ENCODE measurements around the gene KCNH1.

The KCNH1 gene

GRCh38 chr1:210855440-210855839, 278.5 kb downstream of the KCNH1 start:
- H3K36me3 ChIP-seq (ENCODE audit: control insufficient read depth in 1 of 2, insufficient read depth in 2 of 2, low read length in 2 of 2): no peaks in the 10 kb centered on the region
- no peaks in the 10 kb centered on the region for H3K4me1 ChIP-seq (ENCODE audit: control insufficient read depth in 1 of 2, insufficient read depth in 2 of 2, low read length in 2 of 2)
- no peak overlapping the region for H3K4me3 ChIP-seq (ENCODE audit: low read depth in 1 of 2, low read length in 2 of 2)
- no peaks in the 10 kb centered on the region for H3K9me3 ChIP-seq (ENCODE audit: control insufficient read depth in 1 of 2, low read length in 2 of 2)
- no peaks in the 10 kb centered on the region for H3K27me3 ChIP-seq (ENCODE audit: low read depth, low read length)
- H3K27ac ChIP-seq (ENCODE audit: low read length): no peak overlapping the region

- no peaks in the 10 kb centered on the region for H3K27me3 ChIP-seq (ENCODE audit: low read depth, low read length)
- no peaks in the 10 kb centered on the region for H3K36me3 ChIP-seq (ENCODE audit: control insufficient read depth in 1 of 2, insufficient read depth in 2 of 2, low read length in 2 of 2)
- H3K9me3 ChIP-seq (ENCODE audit: control insufficient read depth in 1 of 2, low read length in 2 of 2): no peaks in the 10 kb centered on the region
- no peaks in the 10 kb centered on the region for H3K4me1 ChIP-seq (ENCODE audit: control insufficient read depth in 1 of 2, insufficient read depth in 2 of 2, low read length in 2 of 2)
- no peak overlapping the region for H3K27ac ChIP-seq (ENCODE audit: low read length)
- no peak overlapping the region for H3K4me3 ChIP-seq (ENCODE audit: low read depth in 1 of 2, low read length in 2 of 2)
Measured at GRCh38 chr1:210853276-210853675, 280.7 kb downstream of the KCNH1 start.

- H3K27ac ChIP-seq (ENCODE audit: low read length): no peak overlapping the region
- H3K9me3 ChIP-seq (ENCODE audit: control insufficient read depth in 1 of 2, low read length in 2 of 2): no peaks in the 10 kb centered on the region
- no peaks in the 10 kb centered on the region for H3K27me3 ChIP-seq (ENCODE audit: low read depth, low read length)
- no peaks in the 10 kb centered on the region for H3K4me1 ChIP-seq (ENCODE audit: control insufficient read depth in 1 of 2, insufficient read depth in 2 of 2, low read length in 2 of 2)
- H3K4me3 ChIP-seq (ENCODE audit: low read depth in 1 of 2, low read length in 2 of 2): no peak overlapping the region
- H3K36me3 ChIP-seq (ENCODE audit: control insufficient read depth in 1 of 2, insufficient read depth in 2 of 2, low read length in 2 of 2): no peaks in the 10 kb centered on the region
Measured at GRCh38 chr1:210850556-210850955, 283.4 kb downstream of the KCNH1 start.

- Histone ChIP-seq H3K9me3 (ENCODE audit: control insufficient read depth in 1 of 2, low read length in 2 of 2) (no peaks in the 10 kb centered on the region), H3K36me3 (ENCODE audit: control insufficient read depth in 1 of 2, insufficient read depth in 2 of 2, low read length in 2 of 2) (no peaks in the 10 kb centered on the region), H3K4me1 (ENCODE audit: control insufficient read depth in 1 of 2, insufficient read depth in 2 of 2, low read length in 2 of 2) (no peaks in the 10 kb centered on the region), H3K27me3 (ENCODE audit: low read depth, low read length) (no peaks in the 10 kb centered on the region), H3K4me3 (ENCODE audit: low read depth in 1 of 2, low read length in 2 of 2) (no peak overlapping the region), H3K27ac (ENCODE audit: low read length) (no peak overlapping the region)
Measured at GRCh38 chr1:210848474-210848873, 285.5 kb downstream of the KCNH1 start.

- Histone ChIP-seq H3K4me1 (ENCODE audit: control insufficient read depth in 1 of 2, insufficient read depth in 2 of 2, low read length in 2 of 2) (no peaks in the 10 kb centered on the region), H3K9me3 (ENCODE audit: control insufficient read depth in 1 of 2, low read length in 2 of 2) (no peaks in the 10 kb centered on the region), H3K4me3 (ENCODE audit: low read depth in 1 of 2, low read length in 2 of 2) (no peak overlapping the region), H3K36me3 (ENCODE audit: control insufficient read depth in 1 of 2, insufficient read depth in 2 of 2, low read length in 2 of 2) (no peaks in the 10 kb centered on the region), H3K27me3 (ENCODE audit: low read depth, low read length) (no peaks in the 10 kb centered on the region), H3K27ac (ENCODE audit: low read length) (no peak overlapping the region)
Measured at GRCh38 chr1:210841926-210842625, 291.9 kb downstream of the KCNH1 start.

GRCh38 chr1:210830034-210831028, 303.6 kb downstream of the KCNH1 start:
- no peaks in the 10 kb centered on the region for H3K9me3 ChIP-seq (ENCODE audit: control insufficient read depth in 1 of 2, low read length in 2 of 2)
- no peaks in the 10 kb centered on the region for H3K4me1 ChIP-seq (ENCODE audit: control insufficient read depth in 1 of 2, insufficient read depth in 2 of 2, low read length in 2 of 2)
- H3K4me3 ChIP-seq (ENCODE audit: low read depth in 1 of 2, low read length in 2 of 2): no peak overlapping the region
- H3K36me3 ChIP-seq (ENCODE audit: control insufficient read depth in 1 of 2, insufficient read depth in 2 of 2, low read length in 2 of 2): no peaks in the 10 kb centered on the region
- no peaks in the 10 kb centered on the region for H3K27me3 ChIP-seq (ENCODE audit: low read depth, low read length)
- no peak overlapping the region for H3K27ac ChIP-seq (ENCODE audit: low read length)

- H3K4me1 ChIP-seq (ENCODE audit: control insufficient read depth in 1 of 2, insufficient read depth in 2 of 2, low read length in 2 of 2): no peaks in the 10 kb centered on the region
- H3K27ac ChIP-seq (ENCODE audit: low read length): no peak overlapping the region
- H3K27me3 ChIP-seq (ENCODE audit: low read depth, low read length): no peaks in the 10 kb centered on the region
- H3K9me3 ChIP-seq (ENCODE audit: control insufficient read depth in 1 of 2, low read length in 2 of 2): no peaks in the 10 kb centered on the region
- no peaks in the 10 kb centered on the region for H3K36me3 ChIP-seq (ENCODE audit: control insufficient read depth in 1 of 2, insufficient read depth in 2 of 2, low read length in 2 of 2)
- no peak overlapping the region for H3K4me3 ChIP-seq (ENCODE audit: low read depth in 1 of 2, low read length in 2 of 2)
Measured at GRCh38 chr1:210828996-210829596, 304.9 kb downstream of the KCNH1 start.

GRCh38 chr1:210827481-210827880, 306.5 kb downstream of the KCNH1 start:
- Histone ChIP-seq H3K4me1 (ENCODE audit: control insufficient read depth in 1 of 2, insufficient read depth in 2 of 2, low read length in 2 of 2) (no peaks in the 10 kb centered on the region), H3K36me3 (ENCODE audit: control insufficient read depth in 1 of 2, insufficient read depth in 2 of 2, low read length in 2 of 2) (no peaks in the 10 kb centered on the region), H3K27ac (ENCODE audit: low read length) (no peak overlapping the region), H3K9me3 (ENCODE audit: control insufficient read depth in 1 of 2, low read length in 2 of 2) (no peaks in the 10 kb centered on the region), H3K4me3 (ENCODE audit: low read depth in 1 of 2, low read length in 2 of 2) (no peak overlapping the region), H3K27me3 (ENCODE audit: low read depth, low read length) (no peaks in the 10 kb centered on the region)

GRCh38 chr1:210826686-210827085, 307.3 kb downstream of the KCNH1 start:
- Histone ChIP-seq H3K27ac (ENCODE audit: low read length) (no peak overlapping the region), H3K4me1 (ENCODE audit: control insufficient read depth in 1 of 2, insufficient read depth in 2 of 2, low read length in 2 of 2) (no peaks in the 10 kb centered on the region), H3K9me3 (ENCODE audit: control insufficient read depth in 1 of 2, low read length in 2 of 2) (no peaks in the 10 kb centered on the region), H3K4me3 (ENCODE audit: low read depth in 1 of 2, low read length in 2 of 2) (no peak overlapping the region), H3K36me3 (ENCODE audit: control insufficient read depth in 1 of 2, insufficient read depth in 2 of 2, low read length in 2 of 2) (no peaks in the 10 kb centered on the region), H3K27me3 (ENCODE audit: low read depth, low read length) (no peaks in the 10 kb centered on the region)

- no peaks in the 10 kb centered on the region for H3K9me3 ChIP-seq (ENCODE audit: control insufficient read depth in 1 of 2, low read length in 2 of 2)
- H3K4me1 ChIP-seq (ENCODE audit: control insufficient read depth in 1 of 2, insufficient read depth in 2 of 2, low read length in 2 of 2): no peaks in the 10 kb centered on the region
- no peaks in the 10 kb centered on the region for H3K36me3 ChIP-seq (ENCODE audit: control insufficient read depth in 1 of 2, insufficient read depth in 2 of 2, low read length in 2 of 2)
- no peaks in the 10 kb centered on the region for H3K27me3 ChIP-seq (ENCODE audit: low read depth, low read length)
- no peak overlapping the region for H3K4me3 ChIP-seq (ENCODE audit: low read depth in 1 of 2, low read length in 2 of 2)
- H3K27ac ChIP-seq (ENCODE audit: low read length): no peak overlapping the region
Measured at GRCh38 chr1:210822932-210823331, 311.0 kb downstream of the KCNH1 start.

GRCh38 chr1:210822241-210822640, 311.7 kb downstream of the KCNH1 start:
- no peak overlapping the region for H3K4me3 ChIP-seq (ENCODE audit: low read depth in 1 of 2, low read length in 2 of 2)
- H3K36me3 ChIP-seq (ENCODE audit: control insufficient read depth in 1 of 2, insufficient read depth in 2 of 2, low read length in 2 of 2): no peaks in the 10 kb centered on the region
- H3K27ac ChIP-seq (ENCODE audit: low read length): no peak overlapping the region
- H3K9me3 ChIP-seq (ENCODE audit: control insufficient read depth in 1 of 2, low read length in 2 of 2): no peaks in the 10 kb centered on the region
- H3K4me1 ChIP-seq (ENCODE audit: control insufficient read depth in 1 of 2, insufficient read depth in 2 of 2, low read length in 2 of 2): no peaks in the 10 kb centered on the region
- no peaks in the 10 kb centered on the region for H3K27me3 ChIP-seq (ENCODE audit: low read depth, low read length)

All from muscle layer of duodenum (tissue), 2 donors.